Measurements from ENCODE around the gene SERINC5. TPM values are rescaled to one million over a fixed set of nuclear protein-coding genes. Genes with fewer than 3 reads are reported as not detected.

Gene SERINC5
- total RNA-seq, 2 experiments from 2014 or later: 32.4 to 33.1 TPM

GRCh38 chr5:80296121-80296520 is 40.3 kb upstream of the SERINC5 start:
- intact Hi-C loops (cut with micrococcal nuclease): no loop called here
- H3K27ac Mint-ChIP-seq: no peak overlapping the region
- DNase-seq (no peak), ATAC-seq (no peak)
- ChIA-PET CTCF (no interaction called here), POLR2A (no interaction called here)
- H3K4me1 Mint-ChIP-seq (ENCODE audit: low read depth): no peaks in the 10 kb centered on the region
- no peaks in the 10 kb centered on the region for H3K27me3 Mint-ChIP-seq
- H3K36me3 Mint-ChIP-seq (ENCODE audit: low read depth): no peaks in the 10 kb centered on the region
- TF ChIP-seq CTCF (IDR thresholded peaks at IDR 0.05): no peak
- H3K9me3 Mint-ChIP-seq: no peaks in the 10 kb centered on the region
- H3K4me3 Mint-ChIP-seq: no peak overlapping the region

GRCh38 chr5:80291761-80292160 is 35.9 kb upstream of the SERINC5 start:
- Mint-ChIP-seq H3K4me3 (no peak overlapping the region), H3K4me1 (ENCODE audit: low read depth) (no peaks in the 10 kb centered on the region), H3K27me3 (no peaks in the 10 kb centered on the region), H3K27ac (no peak overlapping the region), H3K36me3 (ENCODE audit: low read depth) (no peaks in the 10 kb centered on the region), H3K9me3 (no peaks in the 10 kb centered on the region)
- CTCF ChIA-PET: interaction anchor here (0.7 kb wide), 1 partner anchor 17 kb away, joined by 3 read pairs; no protein-coding TSS in a partner anchor
- no peak for TF ChIP-seq CTCF (IDR thresholded peaks at IDR 0.05)
- intact Hi-C loops (cut with micrococcal nuclease): no loop called here
- ATAC-seq: no peak
- POLR2A ChIA-PET: no interaction called here
- DNase-seq: no peak

- intact Hi-C loops (cut with micrococcal nuclease): no loop called here
- no peak for TF ChIP-seq CTCF (IDR thresholded peaks at IDR 0.05)
- CTCF ChIA-PET: interaction anchor here (1.4 to 1.9 kb wide), 2 partner anchors 19 to 197 kb away, joined by 3 to 4 read pairs; no protein-coding TSS in a partner anchor
- Mint-ChIP-seq H3K27ac (no peak overlapping the region), H3K9me3 (no peaks in the 10 kb centered on the region), H3K4me3 (no peak overlapping the region), H3K36me3 (ENCODE audit: low read depth) (peaks cover 1% of the 10 kb centered on the region), H3K4me1 (ENCODE audit: low read depth) (peaks cover 8% of the 10 kb centered on the region), H3K27me3 (no peaks in the 10 kb centered on the region)
- no peak for DNase-seq
- ATAC-seq: no peak
- POLR2A ChIA-PET: no interaction called here
These were observed 33.5 kb upstream of the SERINC5 start for GRCh38 chr5:80289320-80289719.

- POLR2A ChIA-PET: no interaction called here
- H3K27ac Mint-ChIP-seq: no peak overlapping the region
- H3K36me3 Mint-ChIP-seq (ENCODE audit: low read depth): peaks cover 1% of the 10 kb centered on the region
- H3K27me3 Mint-ChIP-seq: no peaks in the 10 kb centered on the region
- no peak overlapping the region for H3K4me3 Mint-ChIP-seq
- no peaks in the 10 kb centered on the region for H3K9me3 Mint-ChIP-seq
- TF ChIP-seq CTCF (IDR thresholded peaks at IDR 0.05): no peak
- CTCF ChIA-PET: interaction anchor here (0.8 to 1.4 kb wide), 3 partner anchors 9 to 196 kb away, joined by 3 read pairs; no protein-coding TSS in a partner anchor
- no peak for ATAC-seq
- DNase-seq: no peak
- intact Hi-C loops (cut with micrococcal nuclease): no loop called here
- H3K4me1 Mint-ChIP-seq (ENCODE audit: low read depth): peaks cover 15% of the 10 kb centered on the region
These were observed 32.3 kb upstream of the SERINC5 start for GRCh38 chr5:80288177-80288576.

- POLR2A ChIA-PET: interaction anchor here (0.7 to 4.6 kb wide), 5 partner anchors 11 to 180 kb away, joined by 3 to 22 read pairs (median 3); partner anchors contain the start of gene SERINC5
- no peaks in the 10 kb centered on the region for H3K9me3 Mint-ChIP-seq
- intact Hi-C loops (cut with micrococcal nuclease): no loop called here
- H3K4me1 Mint-ChIP-seq (ENCODE audit: low read depth): peaks cover 21% of the 10 kb centered on the region
- TF ChIP-seq CTCF (IDR thresholded peaks at IDR 0.05): no peak
- CTCF ChIA-PET: interaction anchor here (1.7 to 3.3 kb wide), 3 partner anchors 62 to 201 kb away, joined by 3 to 13 read pairs (median 8); no protein-coding TSS in a partner anchor
- H3K36me3 Mint-ChIP-seq (ENCODE audit: low read depth): peaks cover 1% of the 10 kb centered on the region
- no peaks in the 10 kb centered on the region for H3K27me3 Mint-ChIP-seq
- DNase-seq (peak; percentile 70), ATAC-seq (peak; percentile 92)
- H3K27ac Mint-ChIP-seq: peak overlapping the region; percentile 90
- no peak overlapping the region for H3K4me3 Mint-ChIP-seq
These were observed 28.9 kb upstream of the SERINC5 start for GRCh38 chr5:80284720-80285119.

Data from activated CD8-positive, alpha-beta T cell treated with anti-CD3 and anti-CD28 coated beads for 36 hours (primary cell).